ENCODE measurements around the gene SLC26A3.

- TF ChIP-seq CTCF (conservative IDR thresholded peaks at IDR 0.05; ENCODE audit: low read depth, low read length) (no peak), EZH2 (IDR thresholded peaks at IDR 0.05; ENCODE audit: low read length, unreplicated experiment) (no peak), EZH2phosphoT487 (IDR thresholded peaks at IDR 0.05; ENCODE audit: borderline replicate concordance, low read length) (no peak)
Observed at GRCh38 chr7:107833684-107834106, 30.7 kb upstream of the SLC26A3 start.

All from PC-3 (cell line).